IPS DF 4.7 (cell line): ENCODE data around the gene ACOXL.

ENCODE experiments used
- DNase-seq: peaks from one replicate; pipeline ENCODE4 v3.0.0-alpha.2; 2013; ENCODE audit warnings: low spot score; ENCODE audit errors: extremely low read depth

Gene ACOXL

GRCh38 chr2:110793034-110793433 lies 60.7 kb downstream of the ACOXL start:
- no peak for DNase-seq

- no peak for DNase-seq
Observed at GRCh38 chr2:110794390-110794789, 62.0 kb downstream of the ACOXL start.

- no peak for DNase-seq
Observed at GRCh38 chr2:110794951-110795350, 62.6 kb downstream of the ACOXL start.

- DNase-seq = no peak
Observed at GRCh38 chr2:110796716-110797301, 64.4 kb downstream of the ACOXL start.

- DNase-seq = no peak
Observed at GRCh38 chr2:110799376-110799775, 67.0 kb downstream of the ACOXL start.

GRCh38 chr2:110800611-110801402 lies 68.4 kb downstream of the ACOXL start:
- no peak for DNase-seq

- DNase-seq = peak; percentile 11
Observed at GRCh38 chr2:110802208-110802932, 70.0 kb downstream of the ACOXL start.

GRCh38 chr2:110804433-110804832 lies 72.1 kb downstream of the ACOXL start:
- no peak for DNase-seq

GRCh38 chr2:110804915-110805314 lies 72.5 kb downstream of the ACOXL start:
- no peak for DNase-seq

GRCh38 chr2:110805894-110806452 lies 73.6 kb downstream of the ACOXL start:
- DNase-seq = no peak

GRCh38 chr2:110807522-110807921 lies 75.1 kb downstream of the ACOXL start:
- DNase-seq = no peak

- no peak for DNase-seq
Observed at GRCh38 chr2:110810404-110810803, 78.0 kb downstream of the ACOXL start.

- DNase-seq = no peak
Observed at GRCh38 chr2:110812726-110813645, 80.6 kb downstream of the ACOXL start.

GRCh38 chr2:110813896-110814295 lies 81.5 kb downstream of the ACOXL start:
- DNase-seq = no peak

- DNase-seq = no peak
Observed at GRCh38 chr2:110815938-110816337, 83.6 kb downstream of the ACOXL start.

GRCh38 chr2:110816404-110817365 lies 84.3 kb downstream of the ACOXL start:
- DNase-seq = no peak

GRCh38 chr2:110818767-110819481 lies 86.6 kb downstream of the ACOXL start:
- no peak for DNase-seq

- DNase-seq = no peak
Observed at GRCh38 chr2:110819711-110820110, 87.3 kb downstream of the ACOXL start.

- no peak for DNase-seq
Observed at GRCh38 chr2:110820128-110820527, 87.8 kb downstream of the ACOXL start.
